SK-N-MC (cell line): Measurements from ENCODE around the gene PTPN6.

Experiments used
- DNase-seq: peaks from one replicate; pipeline ENCODE4 v3.0.0-alpha.2; 2011; ENCODE audit warnings: low read depth, low spot score
- H3K27ac ChIP-seq: fragments of 200-600 bp; sonication (generic); 2 replicates; pipeline ENCODE4 v1.5.1; 2016; ENCODE audit warnings: mixed run types
- H3K36me3 ChIP-seq: fragments of 200-600 bp; sonication (generic); 2 replicates; pipeline ENCODE4 v1.6.1; 2017; ENCODE audit warnings: antibody characterized with exemption, low read length, mixed read lengths; ENCODE audit not compliant: insufficient read depth
- H3K4me3 ChIP-seq: fragments of 200-600 bp; sonication (generic); 2 replicates; pipeline ENCODE4 v1.5.1; 2016
- H3K9ac ChIP-seq: fragments of 200-600 bp; sonication (generic); 2 replicates; pipeline ENCODE4 v1.8.0; 2017; ENCODE audit warnings: mixed run types, mixed read lengths; ENCODE audit not compliant: insufficient read length
- H3K9me3 ChIP-seq: fragments of 200-600 bp; sonication (generic); 2 replicates; pipeline ENCODE4 v1.6.1; 2017; ENCODE audit warnings: low read depth, mild to moderate bottlenecking, antibody characterized with exemption, low read length, moderate library complexity, mixed read lengths
- EZH2 ChIP-seq: fragments of 200-600 bp; sonication (generic); IDR thresholded peaks from one replicate; pipeline ENCODE4 v1.6.1; 2017; ENCODE audit warnings: antibody characterized with exemption
- FOXP2 ChIP-seq: optimal IDR thresholded peaks from 2 replicates; pipeline ENCODE3; 2011; ENCODE audit warnings: mild to moderate bottlenecking, moderate library complexity; ENCODE audit not compliant: insufficient read depth; ENCODE audit errors: extremely low read length, control extremely low read depth
- POLR2AphosphoS5 ChIP-seq: IDR thresholded peaks from 2 replicates; pipeline ENCODE4 v1.6.1; 2012; ENCODE audit warnings: mild to moderate bottlenecking, low read depth, low read length, borderline replicate concordance

PTPN6 gene

GRCh38 chr12:6966351-6966750 lies 15.2 kb downstream of the PTPN6 start:
- H3K27ac ChIP-seq: peak overlapping the region; percentile 84; the same call in 1 of the 2 replicates
- H3K9ac ChIP-seq: no peak overlapping the region
- TF ChIP-seq POLR2AphosphoS5 (no peak), FOXP2 (no peak), EZH2 (no peak)
- DNase-seq: no peak
- no peak overlapping the region for H3K4me3 ChIP-seq
- H3K36me3 ChIP-seq: peaks cover 43% of the 10 kb centered on the region
- H3K9me3 ChIP-seq: no peaks in the 10 kb centered on the region

GRCh38 chr12:6967651-6968100 lies 16.5 kb downstream of the PTPN6 start:
- H3K4me3 ChIP-seq: no peak overlapping the region

GRCh38 chr12:6968426-6968825 lies 17.3 kb downstream of the PTPN6 start:
- Histone ChIP-seq H3K27ac (no peak overlapping the region), H3K9me3 (no peaks in the 10 kb centered on the region), H3K36me3 (peaks cover 56% of the 10 kb centered on the region), H3K9ac (peak overlapping the region; percentile 98), H3K4me3 (peak overlapping the region; percentile 100)
- DNase-seq: no peak
- TF ChIP-seq FOXP2: no peak
- no peak for TF ChIP-seq EZH2
- TF ChIP-seq POLR2AphosphoS5: no peak

More at GRCh38 chr12:6967651-6968100, 16.5 kb downstream of the PTPN6 start:
- peaks cover 49% of the 10 kb centered on the region for H3K36me3 ChIP-seq
- no peak for TF ChIP-seq FOXP2
- no peak; the same call in 1 of the 2 replicates for TF ChIP-seq POLR2AphosphoS5
- TF ChIP-seq EZH2: no peak
- no peak overlapping the region for H3K27ac ChIP-seq
- no peaks in the 10 kb centered on the region for H3K9me3 ChIP-seq
- no peak for DNase-seq
- no peak overlapping the region for H3K9ac ChIP-seq

- peak overlapping the region; percentile 98 for H3K9ac ChIP-seq
- no peak for DNase-seq
Measured at GRCh38 chr12:6970096-6970527, 19.0 kb downstream of the PTPN6 start.

GRCh38 chr12:6974180-6974579 lies 23.0 kb downstream of the PTPN6 start:
- peaks cover 66% of the 10 kb centered on the region for H3K36me3 ChIP-seq
- H3K4me3 ChIP-seq: no peak overlapping the region
- H3K9ac ChIP-seq: no peak overlapping the region

More at GRCh38 chr12:6970096-6970527, 19.0 kb downstream of the PTPN6 start:
- Histone ChIP-seq H3K4me3 (peak overlapping the region; percentile 100), H3K9me3 (no peaks in the 10 kb centered on the region), H3K27ac (peak overlapping the region; percentile 56), H3K36me3 (peaks cover 70% of the 10 kb centered on the region)
- TF ChIP-seq FOXP2 (no peak), EZH2 (no peak), POLR2AphosphoS5 (no peak)

GRCh38 chr12:6975297-6976032 lies 24.3 kb downstream of the PTPN6 start:
- no peak overlapping the region for H3K4me3 ChIP-seq
- no peak for DNase-seq
- H3K36me3 ChIP-seq: peaks cover 65% of the 10 kb centered on the region
- no peak for TF ChIP-seq FOXP2
- no peak for TF ChIP-seq POLR2AphosphoS5
- no peak for TF ChIP-seq EZH2
- H3K9ac ChIP-seq: no peak overlapping the region
- H3K27ac ChIP-seq: no peak overlapping the region
- H3K9me3 ChIP-seq: no peaks in the 10 kb centered on the region

More at GRCh38 chr12:6974180-6974579, 23.0 kb downstream of the PTPN6 start:
- no peak overlapping the region for H3K27ac ChIP-seq
- H3K9me3 ChIP-seq: no peaks in the 10 kb centered on the region
- DNase-seq: no peak
- TF ChIP-seq EZH2: no peak
- no peak for TF ChIP-seq POLR2AphosphoS5
- no peak for TF ChIP-seq FOXP2

- Histone ChIP-seq H3K9ac (no peak overlapping the region), H3K4me3 (no peak overlapping the region), H3K36me3 (peaks cover 77% of the 10 kb centered on the region), H3K9me3 (no peaks in the 10 kb centered on the region), H3K27ac (no peak overlapping the region)
- no peak for DNase-seq
- TF ChIP-seq FOXP2 (no peak), EZH2 (no peak), POLR2AphosphoS5 (no peak; the same call in 1 of the 2 replicates)
Measured at GRCh38 chr12:6977653-6978052, 26.5 kb downstream of the PTPN6 start.

GRCh38 chr12:6978188-6978587 lies 27.0 kb downstream of the PTPN6 start:
- Histone ChIP-seq H3K36me3 (peaks cover 75% of the 10 kb centered on the region), H3K27ac (peak overlapping the region; percentile 58; the same call in 1 of the 2 replicates), H3K9me3 (no peaks in the 10 kb centered on the region), H3K9ac (no peak overlapping the region), H3K4me3 (no peak overlapping the region)
- no peak for DNase-seq
- TF ChIP-seq EZH2 (no peak), POLR2AphosphoS5 (no peak), FOXP2 (no peak)

- H3K9ac ChIP-seq: no peak overlapping the region
- DNase-seq: no peak
- TF ChIP-seq FOXP2: no peak
- TF ChIP-seq EZH2: no peak
- TF ChIP-seq POLR2AphosphoS5: no peak; the same call in 1 of the 2 replicates
- no peak overlapping the region for H3K4me3 ChIP-seq
- H3K27ac ChIP-seq: peak overlapping the region; percentile 58; the same call in 1 of the 2 replicates
- H3K9me3 ChIP-seq: no peaks in the 10 kb centered on the region
- H3K36me3 ChIP-seq: peaks cover 77% of the 10 kb centered on the region
Measured at GRCh38 chr12:6978611-6979011, 27.5 kb downstream of the PTPN6 start.

- Histone ChIP-seq H3K9me3 (no peaks in the 10 kb centered on the region), H3K27ac (peak overlapping the region; percentile 58; the same call in 1 of the 2 replicates), H3K4me3 (no peak overlapping the region), H3K9ac (no peak overlapping the region), H3K36me3 (peaks cover 78% of the 10 kb centered on the region)
- TF ChIP-seq EZH2: no peak
- TF ChIP-seq POLR2AphosphoS5: no peak
- no peak for TF ChIP-seq FOXP2
- DNase-seq: no peak
Measured at GRCh38 chr12:6979021-6979420, 27.9 kb downstream of the PTPN6 start.
